Endodermal cell (in vitro differentiated cells): ENCODE data around the gene ATP11C. TPM values are rescaled to one million over a fixed set of nuclear protein-coding genes. Genes with fewer than 3 reads are reported as not detected.

Source experiments
- DNase-seq: peaks from one replicate; pipeline ENCODE4 v3.0.0-alpha.2; 2017
- H3K27ac ChIP-seq: 2 replicates; pipeline ENCODE4 v1.5.1; 2013; ENCODE audit warnings: mild to moderate bottlenecking, low read depth, low read length, moderate library complexity
- H3K27me3 ChIP-seq: 2 replicates; pipeline ENCODE4 v1.6.1; 2013; ENCODE audit warnings: mild to moderate bottlenecking, low read length, moderate library complexity; ENCODE audit not compliant: insufficient read depth, control insufficient read depth, poor library complexity, severe bottlenecking
- H3K36me3 ChIP-seq: 2 replicates; pipeline ENCODE4 v1.7.0; 2013; ENCODE audit warnings: mild to moderate bottlenecking, low read length, moderate library complexity; ENCODE audit not compliant: control insufficient read depth, insufficient read depth
- H3K4me1 ChIP-seq: one replicate; pipeline ENCODE4 v1.7.0; 2013; ENCODE audit warnings: low read length; ENCODE audit not compliant: control insufficient read depth, insufficient read depth
- H3K4me3 ChIP-seq: 2 replicates; pipeline ENCODE4 v1.5.1; 2013; ENCODE audit warnings: mild to moderate bottlenecking, low read length, moderate library complexity
- H3K9ac ChIP-seq: 2 replicates; pipeline ENCODE4 v1.6.1; 2013; ENCODE audit warnings: mild to moderate bottlenecking, low read length, moderate library complexity; ENCODE audit not compliant: poor library complexity, severe bottlenecking; ENCODE audit errors: extremely low read depth
- H3K9me3 ChIP-seq: 2 replicates; pipeline ENCODE4 v1.6.1; 2013; ENCODE audit warnings: mild to moderate bottlenecking, low read length, moderate library complexity; ENCODE audit not compliant: control insufficient read depth
- H3K27ac Mint-ChIP-seq: 2 replicates; pipeline ENCODE4 v1.8.0; 2020; ENCODE audit warnings: mixed read lengths
- H3K27me3 Mint-ChIP-seq: 2 replicates; pipeline ENCODE4 v1.8.0; 2021; ENCODE audit warnings: mild to moderate bottlenecking, mixed read lengths; ENCODE audit not compliant: insufficient read depth
- H3K36me3 Mint-ChIP-seq: 2 replicates; pipeline ENCODE4 v1.8.0; 2020; ENCODE audit warnings: low read depth, mixed read lengths
- H3K4me1 Mint-ChIP-seq: 2 replicates; pipeline ENCODE4 v1.8.0; 2020; ENCODE audit warnings: mixed read lengths
- H3K4me3 Mint-ChIP-seq: 2 replicates; pipeline ENCODE4 v1.8.0; 2020; ENCODE audit warnings: mild to moderate bottlenecking, moderate library complexity, mixed read lengths
- H3K9me3 Mint-ChIP-seq: 2 replicates; pipeline ENCODE4 v1.8.0; 2020; ENCODE audit warnings: mild to moderate bottlenecking, mixed read lengths
- CTCF ChIP-seq: fragments of 200-600 bp; sonication (generic); conservative IDR thresholded peaks from 2 replicates; pipeline ENCODE4 v1.5.0; 2021; ENCODE audit warnings: antibody characterized with exemption, mild to moderate bottlenecking
- WGBS, 2 experiments: methylation state at CpG; one replicate each; pipeline versions ENCODE4 v1.1.5 to v1.1.7; 2013; ENCODE audit warnings: missing lambda C conversion rate in 2 of 2, mixed read lengths in 1 of 2; ENCODE audit not compliant: insufficient coverage in 1 of 2, insufficient read length in 1 of 2; 5-methylcytosine and 5-hydroxymethylcytosine counted together
- long read RNA-seq, 4 experiments: library from polyadenylated mRNA in 2 of 4; library from RNA in 1 of 4; library from capped mRNA in 1 of 4; stranded (forward) in 3 of 4; unstranded in 1 of 4; transcript quantifications; one replicate each; pipeline ENCODE4 v2.0.0, GENCODE V29; 2020 to 2021; ENCODE audit warnings: inconsistent platforms in 1 of 4
- polyA plus RNA-seq, 2 experiments: library from polyadenylated mRNA; stranded (reverse); fragments of 50-300 nt; gene quantifications; one replicate each; pipeline ENCODE4 v1.2.3, GENCODE V29; 2013
- total RNA-seq, 2 donors: library from RNA; stranded (reverse); fragmentation: NEBNext Ultra II Directional in 1 of 2; extraction: Animal tissue kit (Norgen Biotek cat#: 25700) in 1 of 2; gene quantifications; 2 replicates in 1 of 2; 3 replicates in 1 of 2; pipeline ENCODE4 v1.2.1, GENCODE V29; 2021

ATP11C gene
- total RNA-seq = 100 to 1,000 TPM in 1 of 2 donors, 10 to 100 TPM in 1; 62.9 to 114 TPM
- 23.5 TPM for polyA plus RNA-seq (2013, experiment 1 of 2)
- 21.6 TPM for polyA plus RNA-seq (2013, experiment 2 of 2)
- long read RNA-seq, experiment 1, partial matches to known transcripts = 27 of 35 reads
- long read RNA-seq, experiment 1, other reads (novel, unspliced or antisense) = 7 of 35 reads
- long read RNA-seq, experiment 2, full-length matches to known transcripts = 8 of 99 reads
- long read RNA-seq, experiment 2, partial matches to known transcripts = 32 of 99 reads
- long read RNA-seq, experiment 2, other reads (novel, unspliced or antisense) = 59 of 99 reads
- long read RNA-seq, experiment 3, partial matches to known transcripts = 67 of 91 reads
- long read RNA-seq, experiment 3, other reads (novel, unspliced or antisense) = 23 of 91 reads
- long read RNA-seq, experiment 4, partial matches to known transcripts = 2 of 3 reads
- long read RNA-seq, experiment 4, other reads (novel, unspliced or antisense) = 1 of 3 reads

GRCh38 chrX:139932901-139933796 lies at the start of gene ATP11C:
Gene ATP11C, minus strand, starts transcription at chrX:139933053. Its CDS starts 1,011 bp downstream, at chrX:139932042.
- WGBS, 2 experiments = 4% methylated on average over 44 of the region's 52 CpGs; no CpG with 5 or more reads in 1 of the 2 experiments
- Mint-ChIP-seq H3K27me3 (no peaks in the 10 kb centered on the region), H3K4me3 (peak within 1 kb of the TSS; percentile 84), H3K27ac (peak within 1 kb of the TSS; percentile 80), H3K4me1 (peaks cover 31% of the 10 kb centered on the region), H3K9me3 (no peaks in the 10 kb centered on the region), H3K36me3 (peaks cover 8% of the 10 kb centered on the region)
- Histone ChIP-seq H3K4me1 (peaks cover 4% of the 10 kb centered on the region), H3K9me3 (no peaks in the 10 kb centered on the region), H3K9ac (peak within 1 kb of the TSS; percentile 49), H3K36me3 (no peaks in the 10 kb centered on the region), H3K27ac (peak within 1 kb of the TSS; percentile 83), H3K27me3 (no peaks in the 10 kb centered on the region), H3K4me3 (peak within 1 kb of the TSS; percentile 82)
- peak; percentile 1 for TF ChIP-seq CTCF
- peak; percentile 90 for DNase-seq

DNA sequence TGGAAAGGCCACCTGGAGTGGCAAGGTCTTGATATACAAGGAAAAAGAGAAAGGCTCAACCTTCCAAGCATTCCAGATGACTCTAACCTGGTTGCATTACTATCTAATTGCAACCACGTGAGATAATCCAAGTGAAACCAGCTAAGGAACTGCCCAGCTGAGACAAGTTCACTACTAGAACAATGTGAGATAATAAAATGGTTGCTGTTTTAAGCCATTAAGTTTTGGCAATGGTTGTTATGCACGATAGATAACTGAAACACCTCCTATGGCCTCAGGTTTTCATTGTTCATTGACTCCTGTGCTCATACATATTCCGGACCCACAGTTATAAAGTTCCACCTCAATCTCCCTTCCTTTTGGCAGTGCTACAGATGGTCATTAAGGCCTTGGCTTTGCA lies 41.6 kb upstream of the ATP11C start:
- Histone ChIP-seq H3K27me3 (no peaks in the 10 kb centered on the region), H3K9ac (no peak overlapping the region), H3K36me3 (no peaks in the 10 kb centered on the region), H3K4me3 (no peak overlapping the region), H3K9me3 (no peaks in the 10 kb centered on the region), H3K27ac (no peak overlapping the region), H3K4me1 (no peaks in the 10 kb centered on the region)
- Mint-ChIP-seq H3K27me3 (peaks cover 33% of the 10 kb centered on the region), H3K36me3 (no peaks in the 10 kb centered on the region), H3K9me3 (peaks cover 9% of the 10 kb centered on the region), H3K4me3 (no peak overlapping the region), H3K4me1 (peaks cover 9% of the 10 kb centered on the region), H3K27ac (no peak overlapping the region)
- WGBS, 2 experiments = 92% methylated on average over 3 of the region's 3 CpGs; no CpG with 5 or more reads in 1 of the 2 experiments
- DNase-seq = no peak
- TF ChIP-seq CTCF = no peak
